ENCODE results near the gene MUCL1. TPM values are rescaled to one million over a fixed set of nuclear protein-coding genes. Genes with fewer than 3 reads are reported as not detected.

The MUCL1 gene
- total RNA-seq, 1 experiment from 2014 or later: not detected

DNA sequence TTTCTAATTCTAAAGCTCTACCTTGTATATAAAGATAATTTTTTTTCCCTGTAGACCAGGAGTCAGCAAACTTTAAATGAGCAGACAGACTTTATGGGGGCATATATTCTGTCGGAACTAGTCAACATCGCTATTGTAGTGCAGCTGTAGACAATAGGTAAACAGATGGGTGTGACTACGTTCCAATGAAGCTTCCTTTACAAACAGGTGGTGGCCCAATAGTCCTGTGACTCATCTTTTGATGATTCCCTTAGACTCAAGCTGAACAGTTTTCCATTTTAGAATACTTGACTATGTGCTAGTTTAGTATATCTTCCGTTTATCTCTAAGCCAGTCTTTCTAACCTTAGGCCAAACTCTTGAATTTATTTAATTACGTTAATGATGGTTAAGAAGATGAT is 16.3 kb downstream of the MUCL1 start:
- intact Hi-C loops (cut with micrococcal nuclease; ENCODE audit: unreplicated experiment): no loop called here
- TF ChIP-seq CTCF (conservative IDR thresholded peaks at IDR 0.05; ENCODE audit: low read depth, low read length) (no peak), EZH2 (IDR thresholded peaks at IDR 0.05; ENCODE audit: borderline replicate concordance, low read depth, low read length, poor library complexity, severe bottlenecking) (no peak)
- Histone ChIP-seq H3K4me1 (ENCODE audit: insufficient read depth, low read length, poor library complexity, severe bottlenecking) (no peaks in the 10 kb centered on the region), H3K4me3 (ENCODE audit: low read depth, low read length, poor library complexity, severe bottlenecking) (no peak overlapping the region), H3K36me3 (ENCODE audit: insufficient read depth, low read length, poor library complexity, severe bottlenecking) (no peaks in the 10 kb centered on the region), H3K27ac (ENCODE audit: low read depth, low read length, poor library complexity, severe bottlenecking) (no peak overlapping the region), H3K9me3 (ENCODE audit: low read depth, low read length, poor library complexity, severe bottlenecking) (no peaks in the 10 kb centered on the region), H3K27me3 (replicated peaks; ENCODE audit: insufficient read depth, low read depth, low read length, poor library complexity) (peaks cover 4% of the 10 kb centered on the region)
- POLR2A ChIA-PET (ENCODE audit: low non-redundant PET): no interaction called here
- CTCF ChIA-PET: no interaction called here
- no TSS peak for BruUV-seq (replicated peaks)
- no peak for DNase-seq (ENCODE audit: low spot score)

GRCh38 chr12:54879150-54879549 is 24.8 kb downstream of the MUCL1 start:
- Histone ChIP-seq H3K4me3 (ENCODE audit: low read depth, low read length, poor library complexity, severe bottlenecking) (no peak overlapping the region), H3K4me1 (ENCODE audit: insufficient read depth, low read length, poor library complexity, severe bottlenecking) (peaks cover 3% of the 10 kb centered on the region), H3K36me3 (ENCODE audit: insufficient read depth, low read length, poor library complexity, severe bottlenecking) (no peaks in the 10 kb centered on the region), H3K27ac (ENCODE audit: low read depth, low read length, poor library complexity, severe bottlenecking) (peak overlapping the region; percentile 24), H3K9me3 (ENCODE audit: low read depth, low read length, poor library complexity, severe bottlenecking) (no peaks in the 10 kb centered on the region), H3K27me3 (replicated peaks; ENCODE audit: insufficient read depth, low read depth, low read length, poor library complexity) (peaks cover under 1% of the 10 kb centered on the region)
- no TSS peak for BruUV-seq (replicated peaks)
- intact Hi-C loops (cut with micrococcal nuclease; ENCODE audit: unreplicated experiment): no loop called here
- ChIA-PET CTCF (no interaction called here), POLR2A (ENCODE audit: low non-redundant PET) (no interaction called here)
- peak; percentile 62 for DNase-seq (ENCODE audit: low spot score)
- TF ChIP-seq CTCF (conservative IDR thresholded peaks at IDR 0.05; ENCODE audit: low read depth, low read length) (no peak), EZH2 (IDR thresholded peaks at IDR 0.05; ENCODE audit: borderline replicate concordance, low read depth, low read length, poor library complexity, severe bottlenecking) (no peak)

DNA sequence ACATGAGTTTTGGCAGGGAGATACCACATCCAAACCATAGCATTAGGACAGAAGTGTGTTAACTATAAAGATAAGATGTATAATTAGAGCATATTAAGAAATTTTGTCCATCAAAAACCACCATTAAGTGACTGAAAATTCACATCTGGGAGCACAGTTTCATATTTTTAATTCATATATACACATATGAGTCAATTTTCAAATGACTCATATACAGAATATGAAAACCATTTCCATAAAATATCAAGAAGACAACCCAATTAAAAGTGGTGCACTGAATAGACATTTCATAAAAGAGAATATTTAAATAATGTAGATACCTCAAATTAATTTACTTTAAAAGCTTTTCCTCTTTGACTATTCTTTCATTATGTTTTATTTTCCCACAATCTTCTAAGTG is 25.3 kb downstream of the MUCL1 start:
- no peak for DNase-seq (ENCODE audit: low spot score)
- BruUV-seq (replicated peaks): no TSS peak
- CTCF ChIA-PET: no interaction called here
- no peak for TF ChIP-seq EZH2 (IDR thresholded peaks at IDR 0.05; ENCODE audit: borderline replicate concordance, low read depth, low read length, poor library complexity, severe bottlenecking)
- TF ChIP-seq CTCF (conservative IDR thresholded peaks at IDR 0.05; ENCODE audit: low read depth, low read length): no peak
- H3K4me1 ChIP-seq (ENCODE audit: insufficient read depth, low read length, poor library complexity, severe bottlenecking): peaks cover 3% of the 10 kb centered on the region
- no peaks in the 10 kb centered on the region for H3K9me3 ChIP-seq (ENCODE audit: low read depth, low read length, poor library complexity, severe bottlenecking)
- H3K27me3 ChIP-seq (replicated peaks; ENCODE audit: insufficient read depth, low read depth, low read length, poor library complexity): no peaks in the 10 kb centered on the region
- H3K36me3 ChIP-seq (ENCODE audit: insufficient read depth, low read length, poor library complexity, severe bottlenecking): no peaks in the 10 kb centered on the region
- intact Hi-C loops (cut with micrococcal nuclease; ENCODE audit: unreplicated experiment): no loop called here
- POLR2A ChIA-PET (ENCODE audit: low non-redundant PET): no interaction called here
- H3K4me3 ChIP-seq (ENCODE audit: low read depth, low read length, poor library complexity, severe bottlenecking): no peak overlapping the region
- no peak overlapping the region for H3K27ac ChIP-seq (ENCODE audit: low read depth, low read length, poor library complexity, severe bottlenecking)
